HepG2 (cell line): ENCODE measurements around the gene VGLL4. TPM values are rescaled to one million over a fixed set of nuclear protein-coding genes. Genes with fewer than 3 reads are reported as not detected.
"Not testable (repeated sequence)": the region's sequence is repeated elsewhere in the genome, so short reads cannot be mapped to it uniquely, and the experiment has no call there.

Experiments used
- ATAC-seq: fragments of 200-7000 bp; cut with Tn5 transposase; 3 replicates; pipeline ENCODE4 v1.9.1; 2020; ENCODE audit warnings: mild to moderate bottlenecking, moderate library complexity
- BruUV-seq: library from RNA; stranded (reverse); fragments of 400-500 nt; replicated peaks from 2 replicates; lab custom pipeline; 2021; lab: Mats Ljungman, UMichigan
- CTCF ChIA-PET: fragments of 300-600 bp; formaldehyde crosslinking; extraction: SDS; loops from one replicate; lab custom pipeline; 2021; ENCODE audit warnings: low total read pairs, inconsistent platforms, low intra/inter-chr PET ratio; lab: Yijun Ruan, JAX
- POLR2A ChIA-PET: fragments of 350-600 bp; sonication (Branson Sonifier 250); formaldehyde crosslinking; loops from one replicate; lab custom pipeline; 2020; ENCODE audit warnings: antibody characterized with exemption, inconsistent platforms; lab: Yijun Ruan, JAX
- DNase-seq: peaks from one replicate; pipeline ENCODE4 v3.0.0-alpha.2; 2015; ENCODE audit warnings: low spot score
- FAIRE-seq: peaks from 3 replicates; lab custom pipeline; 2011; peaks lifted over from hg19 to GRCh38; lab: Jason Lieb, UNC
- H2AFZ ChIP-seq: one replicate; pipeline ENCODE4 v1.6.1; 2011; ENCODE audit warnings: low read length, inconsistent platforms
- H3K27ac ChIP-seq: fragments of 300-600 bp; 3 replicates; pipeline ENCODE4 v1.8.0; 2011; ENCODE audit warnings: mixed run types, mild to moderate bottlenecking, mixed read lengths, low read length, inconsistent platforms; ENCODE audit not compliant: insufficient read depth; ENCODE audit errors: extremely low read length
- H3K27me3 ChIP-seq, 2 experiments: fragments of 200-600 bp in 1 of 2; 2 replicates in 1 of 2; 3 replicates in 1 of 2; pipeline versions ENCODE4 v1.6.0 to v1.8.0; 2011; ENCODE audit warnings: low read length in 2 of 2, mild to moderate bottlenecking in 2 of 2, moderate library complexity in 2 of 2, inconsistent platforms in 1 of 2; ENCODE audit not compliant: insufficient read depth in 2 of 2, control insufficient read depth in 1 of 2
- H3K36me3 ChIP-seq, 2 experiments: fragments of 200-600 bp in 1 of 2; replicated peaks in 1 of 2; 2 replicates in 1 of 2; 3 replicates in 1 of 2; pipeline versions ENCODE4 v1.5.1 to v1.8.0; 2011; ENCODE audit warnings: low read length in 2 of 2, inconsistent platforms in 1 of 2; ENCODE audit not compliant: insufficient read depth in 2 of 2, control insufficient read depth in 1 of 2
- H3K4me1 ChIP-seq: 2 replicates; pipeline ENCODE4 v1.5.1; 2012; ENCODE audit warnings: low read length, inconsistent platforms; ENCODE audit not compliant: insufficient read depth
- H3K4me2 ChIP-seq: 2 replicates; pipeline ENCODE4 v1.6.0; 2011; ENCODE audit warnings: low read depth, low read length, inconsistent platforms
- H3K4me3 ChIP-seq, 3 experiments: fragments of 200-600 bp in 1 of 3; sonication (generic), shearing (Covaris generic) in 1 of 3; replicated peaks in 1 of 3; 2 replicates each; pipeline ENCODE4 v1.5.1; 2011 to 2016; ENCODE audit warnings: low read length in 3 of 3, inconsistent platforms in 2 of 3, low read depth in 2 of 3, mild to moderate bottlenecking in 2 of 3, control low read depth in 1 of 3, mixed read lengths in 1 of 3; ENCODE audit not compliant: insufficient read depth in 1 of 3
- H3K79me2 ChIP-seq: one replicate; pipeline ENCODE4 v1.6.1; 2011; ENCODE audit warnings: low read length, inconsistent platforms; ENCODE audit not compliant: insufficient read depth
- H3K9ac ChIP-seq: 2 replicates; pipeline ENCODE4 v1.6.0; 2011; ENCODE audit warnings: mild to moderate bottlenecking, low read depth, low read length, inconsistent platforms; ENCODE audit not compliant: insufficient read depth
- H3K9me3 ChIP-seq: 2 replicates; pipeline ENCODE4 v1.5.1; 2012; ENCODE audit warnings: mild to moderate bottlenecking, low read length
- H4K20me1 ChIP-seq: 2 replicates; pipeline ENCODE4 v1.6.0; 2011; ENCODE audit warnings: inconsistent platforms, mild to moderate bottlenecking, low read length, moderate library complexity; ENCODE audit not compliant: insufficient read depth
- AHR ChIP-seq: IDR thresholded peaks from 2 replicates; pipeline ENCODE4 v1.6.1; 2018; ENCODE audit warnings: missing genetic modification reagents, missing compliant biosample characterization
- FOXA3 ChIP-seq: IDR thresholded peaks from 2 replicates; pipeline ENCODE4 v1.6.1; 2016; ENCODE audit warnings: missing genetic modification reagents, missing compliant biosample characterization
- FOXO1 ChIP-seq: sonication (generic); formaldehyde crosslinking; IDR thresholded peaks from 2 replicates; pipeline ENCODE4 v1.4.0; 2020; ENCODE audit warnings: missing genetic modification reagents
- YEATS2 ChIP-seq: sonication (generic); formaldehyde crosslinking; IDR thresholded peaks from 2 replicates; pipeline ENCODE4 v1.4.0; 2020; ENCODE audit warnings: missing genetic modification reagents, borderline replicate concordance
- ZNF253 ChIP-seq: sonication (generic); formaldehyde crosslinking; IDR thresholded peaks from 2 replicates; pipeline ENCODE4 v1.8.0; 2022; ENCODE audit warnings: mild to moderate bottlenecking, missing genetic modification reagents, borderline replicate concordance
- ZNF274 ChIP-seq: sonication (generic); formaldehyde crosslinking; IDR thresholded peaks from 2 replicates; pipeline ENCODE4 v1.5.1; 2020; ENCODE audit warnings: mild to moderate bottlenecking, missing genetic modification reagents
- ZNF333 ChIP-seq: sonication (generic); formaldehyde crosslinking; IDR thresholded peaks from 2 replicates; pipeline ENCODE4 v1.4.0; 2020; ENCODE audit warnings: mild to moderate bottlenecking, missing genetic modification reagents, borderline replicate concordance
- ZNF546 ChIP-seq: sonication (generic); formaldehyde crosslinking; conservative IDR thresholded peaks from 2 replicates; pipeline ENCODE4 v1.8.1; 2023; ENCODE audit warnings: mild to moderate bottlenecking, missing genetic modification reagents
- ZNF614 ChIP-seq: IDR thresholded peaks from 2 replicates; pipeline ENCODE4 v1.6.1; 2018; ENCODE audit warnings: missing biosample characterization, missing genetic modification reagents, inconsistent platforms, borderline replicate concordance
- ZNF891 ChIP-seq: sonication (generic); formaldehyde crosslinking; IDR thresholded peaks from 2 replicates; pipeline ENCODE4 v1.5.0; 2020; ENCODE audit warnings: mild to moderate bottlenecking, missing genetic modification reagents
- WGBS: methylation state at CpG from one replicate; pipeline ENCODE4 v1.1.6; 2017; ENCODE audit warnings: low lambda C conversion rate; 5-methylcytosine and 5-hydroxymethylcytosine counted together
- in situ Hi-C: cut with HindIII; loops from 2 replicates; pipeline ENCODE4 v1.10.0; 2017; ENCODE audit warnings: low pct_unique_long_range_greater_than_20kb; ENCODE audit not compliant: extremely low pct_ligation_motif_present
- intact Hi-C: fragments of 100-400 bp; cut with micrococcal nuclease; formaldehyde crosslinking; loops from one replicate; pipeline ENCODE4 v1.10.0; 2022; ENCODE audit not compliant: unreplicated experiment
- polyA plus RNA-seq, 8 experiments: library from polyadenylated mRNA; depleted of rRNA in 3 of 8; stranded (reverse) in 7 of 8; unstranded in 1 of 8; fragments of >200 nt; fragmentation: Illumina TruSeq in 4 of 8; extraction: Trizol in 4 of 8; gene quantifications; 2 replicates each; pipeline versions ENCODE4 v1.2.1 to v1.2.3, GENCODE V29; 2011 to 2016; ENCODE audit warnings: low read depth in 4 of 8, missing spikeins in 1 of 8, mixed read lengths in 1 of 8; ENCODE audit not compliant: insufficient read depth in 1 of 8
- total RNA-seq, 5 experiments: library from RNA; depleted of rRNA; stranded (reverse); fragments of >200 nt; fragmentation: Illumina TruSeq; extraction: Trizol; gene quantifications; 2 replicates each; pipeline ENCODE4 v1.2.3, GENCODE V29; 2016; ENCODE audit warnings: low read depth in 1 of 5

VGLL4 gene
- total and polyA plus RNA-seq, 2 of the 13 experiments (the other 11 are each of a cell fraction or from before 2014, with no cell fraction given): 23.2 to 39.0 TPM

- H3K4me1 ChIP-seq: peaks cover 34% of the 10 kb centered on the region
- ATAC-seq, H3K4me2 ChIP-seq, H3K27me3 ChIP-seq, H2AFZ ChIP-seq, POLR2A ChIA-PET, H3K9ac ChIP-seq, DNase-seq, intact Hi-C loops, FAIRE-seq, H3K9me3 ChIP-seq, H3K4me3 ChIP-seq, H3K36me3 ChIP-seq, CTCF ChIA-PET, in situ Hi-C loops, BruUV-seq, H3K79me2 ChIP-seq, H4K20me1 ChIP-seq, H3K27ac ChIP-seq: not testable (repeated sequence)
- 100% methylated on average over 10 of the region's 27 CpGs for WGBS
Measured at GRCh38 chr3:11513125-11513816, 130.4 kb downstream of the VGLL4 start.

GRCh38 chr3:11511606-11512005, 132.1 kb downstream of the VGLL4 start:
- in situ Hi-C loops, H3K79me2 ChIP-seq, H3K9ac ChIP-seq, FAIRE-seq, CTCF ChIA-PET, H3K4me2 ChIP-seq, POLR2A ChIA-PET, ATAC-seq, H3K27me3 ChIP-seq, BruUV-seq, intact Hi-C loops, H3K27ac ChIP-seq, H2AFZ ChIP-seq, H3K36me3 ChIP-seq, H4K20me1 ChIP-seq, DNase-seq, H3K4me3 ChIP-seq, H3K9me3 ChIP-seq: not testable (repeated sequence)
- no CpG with 5 or more reads among the region's 20 CpGs for WGBS
- peaks cover 36% of the 10 kb centered on the region for H3K4me1 ChIP-seq

- Histone ChIP-seq H3K79me2 (no peaks in the 10 kb centered on the region), H3K4me2 (no peak overlapping the region), H4K20me1 (no peaks in the 10 kb centered on the region), H3K4me3 (no peak overlapping the region), H3K27me3 (no peaks in the 10 kb centered on the region), H2AFZ (no peak overlapping the region), H3K9me3 (no peaks in the 10 kb centered on the region), H3K4me1 (peaks cover 36% of the 10 kb centered on the region), H3K9ac (no peak overlapping the region), H3K27ac (no peak overlapping the region), H3K36me3 (no peaks in the 10 kb centered on the region)
- FAIRE-seq: no peak
- BruUV-seq: no TSS peak
- CTCF ChIA-PET: no interaction called here
- no peak for DNase-seq
- POLR2A ChIA-PET: no interaction called here
- in situ Hi-C loops (no loop called here), intact Hi-C loops (no loop called here)
- WGBS: 95% methylated on average over 5 of the region's 5 CpGs
- TF ChIP-seq FOXA3 (CRISPR knock-in tag): no peak
- TF ChIP-seq ZNF253 (CRISPR knock-in tag): no peak
- TF ChIP-seq ZNF891: no peak
- TF ChIP-seq ZNF546: no peak
- TF ChIP-seq FOXO1 (CRISPR knock-in tag): no peak
- TF ChIP-seq AHR (CRISPR knock-in tag): no peak
- TF ChIP-seq ZNF333 (CRISPR knock-in tag): no peak
- TF ChIP-seq ZNF274 (CRISPR knock-in tag): no peak
- TF ChIP-seq YEATS2 (CRISPR knock-in tag): no peak
- no peak for TF ChIP-seq ZNF614 (CRISPR knock-in tag)
- no peak for ATAC-seq
Measured at GRCh38 chr3:11510356-11510755, 133.4 kb downstream of the VGLL4 start.
